Activated CD4-positive, alpha-beta T cell treated with anti-CD3 and anti-CD28 coated beads for 24 hours (primary cell): ENCODE measurements around the gene CBLN3.

Experiments
- DNase-seq, 2 donors: peaks; one replicate each; pipeline ENCODE4 v3.0.0-alpha.2; 2020; ENCODE audit warnings: low read depth in 2 of 2

Gene CBLN3

GRCh38 chr14:24381363-24382063 is 48.0 kb downstream of the CBLN3 start:
- no peak for DNase-seq

GRCh38 chr14:24379907-24380730 is 49.3 kb downstream of the CBLN3 start:
- DNase-seq, result no peak

DNA sequence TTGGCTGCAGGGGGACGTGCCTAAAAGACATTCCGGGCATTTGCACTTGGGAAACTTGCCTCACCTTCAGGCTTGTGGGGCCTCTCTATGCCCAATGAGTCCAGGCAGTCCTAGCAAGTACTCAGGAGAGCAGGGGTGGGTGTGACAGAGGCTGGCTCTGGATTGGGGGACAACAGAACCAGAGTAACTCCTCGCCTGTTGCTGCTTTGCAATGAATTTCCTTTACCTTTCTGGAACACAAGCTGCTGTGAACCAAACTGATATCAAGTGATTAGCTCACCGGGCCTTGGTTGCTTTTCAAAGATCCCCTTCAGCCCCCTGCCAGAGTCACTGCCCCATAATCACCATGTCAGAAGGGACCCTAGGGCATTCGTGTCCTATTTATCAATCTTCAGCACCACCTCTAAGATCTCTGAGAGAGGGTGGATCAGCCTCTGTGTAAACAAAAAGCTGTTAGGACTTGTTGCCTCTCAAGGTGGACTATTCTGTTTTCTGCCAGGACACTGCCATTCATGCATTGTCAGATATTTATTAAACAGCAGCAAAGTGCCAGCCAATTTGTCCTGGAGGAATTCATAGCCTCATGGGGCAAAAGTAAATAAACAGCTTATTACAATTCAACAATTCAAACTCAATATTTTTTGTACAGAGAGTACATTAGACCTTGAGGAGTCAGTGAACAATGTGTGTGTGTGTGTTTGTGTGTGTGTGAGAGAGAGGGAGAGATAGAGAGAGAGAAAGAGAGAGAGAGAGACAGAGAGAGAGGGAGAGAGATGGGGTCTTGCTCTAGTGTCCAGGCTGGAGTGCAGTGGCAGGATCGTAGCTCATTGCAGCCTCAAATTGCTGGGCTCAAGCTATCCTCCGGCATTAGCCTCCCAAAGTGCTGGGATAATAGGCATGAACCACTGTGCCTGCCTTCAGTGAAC is 50.2 kb downstream of the CBLN3 start:
- no peak for DNase-seq

DNA sequence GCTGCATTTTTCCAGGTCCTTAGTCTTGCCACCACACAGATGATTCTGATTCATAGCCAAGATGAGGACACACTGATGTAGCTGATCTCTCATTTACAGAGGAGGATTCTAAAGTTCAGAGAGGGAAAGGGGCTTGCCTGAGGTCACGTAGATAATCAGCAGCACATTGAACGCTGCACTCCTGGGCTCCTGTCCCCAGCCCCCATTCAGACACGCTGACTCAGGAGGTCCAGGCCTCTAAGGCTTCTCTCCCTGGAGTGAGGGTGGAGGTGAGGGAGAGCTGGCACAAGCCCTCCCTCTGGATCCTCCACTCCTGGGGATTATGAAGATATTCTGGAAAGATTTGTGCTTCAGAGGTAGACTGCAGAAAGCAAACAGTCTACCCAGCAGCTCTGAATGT is 51.1 kb downstream of the CBLN3 start:
- DNase-seq, result no peak

GRCh38 chr14:24377657-24378056 is 51.8 kb downstream of the CBLN3 start:
- no peak for DNase-seq

GRCh38 chr14:24377126-24377525 is 52.3 kb downstream of the CBLN3 start:
- DNase-seq, result no peak
